ENCODE results near the gene TBPL1.
"Not testable (repeated sequence)": the region's sequence is repeated elsewhere in the genome, so short reads cannot be mapped to it uniquely, and the experiment has no call there.

TBPL1 gene

GRCh38 chr6:133952815-133953633, at the start of gene TBPL1:
TSS of gene TBPL1 (plus strand) at chr6:133953224. CDS start at chr6:133980126, 26,902 bp downstream.
- peak; percentile 95 for DNase-seq

DNA sequence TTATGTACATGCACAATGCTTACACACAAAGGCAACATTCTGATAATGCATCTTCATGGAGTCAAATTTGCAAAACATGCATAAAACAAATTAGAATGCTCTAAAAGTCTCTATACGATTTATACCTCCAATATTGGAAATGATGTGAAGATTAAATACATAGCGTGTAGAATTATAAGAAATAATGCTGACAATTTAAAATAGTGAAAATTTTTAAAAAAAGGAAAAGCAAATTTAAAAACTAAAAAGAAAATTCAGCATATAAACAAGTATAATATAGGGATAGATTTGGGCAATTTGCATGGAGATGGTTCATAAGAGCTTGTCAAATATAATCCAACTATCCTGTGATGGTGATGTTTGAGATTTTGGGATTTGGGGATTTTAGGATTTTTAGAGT, 49.2 kb upstream of the TBPL1 start:
- DNase-seq, result no peak

DNA sequence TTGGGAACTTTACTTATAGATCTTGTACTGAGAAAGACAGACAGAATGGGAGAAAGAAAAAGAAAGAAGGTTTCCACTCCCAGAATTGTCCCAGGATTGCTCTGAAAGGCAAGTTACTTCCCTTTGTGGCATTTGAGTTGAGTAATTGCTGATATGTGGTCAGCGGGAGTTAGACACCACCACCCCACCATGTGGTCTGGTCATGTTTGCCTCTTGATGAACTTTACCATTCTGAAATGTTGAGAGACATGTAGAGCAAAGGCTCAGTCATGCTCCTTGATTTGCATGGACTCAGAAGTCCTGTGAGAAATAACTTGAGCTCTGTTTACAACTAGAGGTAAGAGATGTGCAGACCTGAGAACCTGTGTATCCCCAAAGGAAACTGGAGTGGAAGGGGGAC, 47.0 kb upstream of the TBPL1 start:
- no peak for DNase-seq

- peak; percentile 52 for DNase-seq
Observed at GRCh38 chr6:133916650-133917151, 36.3 kb upstream of the TBPL1 start.

GRCh38 chr6:133917781-133918180, 35.2 kb upstream of the TBPL1 start:
- DNase-seq, result no peak

- no peak for DNase-seq
Observed at GRCh38 chr6:133918208-133918930, 34.7 kb upstream of the TBPL1 start.

DNA sequence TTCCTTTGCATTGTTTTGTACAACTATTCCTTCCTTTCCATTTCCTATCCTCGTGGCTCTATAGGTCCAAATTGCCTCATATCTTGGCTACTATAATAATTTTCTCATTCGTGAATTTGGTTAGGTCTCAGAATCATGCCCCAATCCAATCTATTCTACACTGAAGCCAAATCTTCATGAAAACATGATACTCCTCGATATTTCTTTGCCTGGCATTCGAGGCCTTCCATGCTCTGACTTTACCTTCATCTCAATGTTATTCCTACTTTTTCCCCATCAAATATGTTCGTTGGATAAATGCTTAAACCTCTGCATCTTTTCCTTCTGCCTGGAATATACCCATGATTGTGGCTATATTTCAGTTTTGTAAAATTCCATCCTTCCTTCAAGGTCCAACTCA, 33.7 kb upstream of the TBPL1 start:
- no peak for DNase-seq

DNA sequence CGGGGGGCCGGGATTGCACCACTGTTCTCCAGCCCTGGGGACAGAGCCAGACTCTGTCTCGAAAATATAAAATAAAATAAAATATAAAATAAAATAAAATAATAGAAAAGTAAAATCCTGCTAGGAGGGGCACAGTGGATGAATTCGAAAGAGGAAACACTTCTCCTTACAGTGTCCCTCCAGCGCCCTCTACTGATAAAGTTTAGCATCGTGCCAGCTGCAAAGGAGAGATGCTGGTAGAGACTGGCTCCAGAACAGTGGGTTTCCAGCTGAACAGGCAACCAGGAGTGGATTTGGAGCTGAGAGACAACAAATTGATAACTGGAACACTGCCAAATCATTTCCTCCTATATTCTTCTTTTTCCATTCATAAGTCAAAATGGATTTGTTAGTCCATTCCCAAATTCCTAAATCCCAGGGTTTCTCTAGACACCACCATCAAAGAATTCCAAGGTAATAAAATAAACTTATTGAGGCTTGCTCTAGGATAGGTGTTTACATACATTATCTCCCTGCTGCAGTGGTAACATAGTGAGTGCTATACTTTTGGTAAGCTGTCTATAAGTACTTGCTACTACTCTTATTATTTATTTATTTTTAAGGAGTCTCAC, 31.7 kb upstream of the TBPL1 start:
- peak; percentile 80 for DNase-seq

DNA sequence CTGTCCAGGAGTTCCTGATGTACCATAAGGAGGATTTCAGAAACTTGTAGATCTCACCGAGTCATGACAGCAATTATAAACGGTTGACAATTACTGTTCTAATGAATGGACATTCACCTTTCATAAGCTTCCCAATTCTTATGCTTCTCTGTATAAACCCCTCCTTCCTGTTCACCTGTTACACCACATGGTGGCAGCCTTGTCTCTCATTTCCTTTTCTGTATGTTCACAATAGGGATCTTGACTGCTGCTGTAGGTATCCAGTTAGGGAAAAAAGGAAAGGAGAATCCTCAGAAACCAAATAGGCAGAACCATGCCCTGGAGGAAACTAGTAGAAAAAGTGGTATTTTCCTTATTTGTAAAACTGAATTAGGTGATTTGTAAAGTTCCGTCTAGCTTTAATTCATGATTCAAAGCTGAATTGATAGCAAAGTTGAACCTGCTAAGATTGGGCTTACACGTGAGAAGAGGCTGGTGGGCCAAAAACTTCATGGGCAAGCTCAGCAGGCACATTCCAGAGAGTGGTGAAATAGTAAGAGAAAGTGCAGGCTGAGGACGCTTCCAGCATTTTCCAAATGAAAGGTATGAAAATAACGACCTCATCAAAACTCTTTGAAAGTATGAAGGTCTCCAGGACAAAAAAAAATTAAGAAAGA, 29.0 kb upstream of the TBPL1 start:
- DNase-seq, result peak; percentile 63

DNA sequence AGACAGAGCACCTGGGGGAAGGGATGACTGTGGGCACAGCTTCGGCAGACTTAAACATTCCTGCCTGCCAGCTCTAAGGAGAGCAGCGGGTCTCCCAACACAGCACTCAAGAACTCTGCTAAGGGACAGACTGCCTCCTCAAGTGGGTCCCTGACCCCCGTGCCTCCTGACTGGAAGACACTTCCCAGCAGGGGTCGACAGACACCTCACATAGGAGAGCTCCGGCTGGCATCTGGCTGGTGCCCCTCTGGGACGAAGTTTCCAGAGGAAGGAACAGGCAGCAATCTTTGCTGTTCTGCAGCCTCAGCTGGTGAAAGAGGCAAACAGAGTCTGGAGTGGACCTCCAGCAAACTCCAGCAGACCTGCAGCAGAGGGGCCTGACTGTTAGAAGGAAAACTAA, 21.8 kb upstream of the TBPL1 start:
- not testable (repeated sequence) for DNase-seq

GRCh38 chr6:133936352-133936751, 16.7 kb upstream of the TBPL1 start:
- DNase-seq, result not testable (repeated sequence)

DNA sequence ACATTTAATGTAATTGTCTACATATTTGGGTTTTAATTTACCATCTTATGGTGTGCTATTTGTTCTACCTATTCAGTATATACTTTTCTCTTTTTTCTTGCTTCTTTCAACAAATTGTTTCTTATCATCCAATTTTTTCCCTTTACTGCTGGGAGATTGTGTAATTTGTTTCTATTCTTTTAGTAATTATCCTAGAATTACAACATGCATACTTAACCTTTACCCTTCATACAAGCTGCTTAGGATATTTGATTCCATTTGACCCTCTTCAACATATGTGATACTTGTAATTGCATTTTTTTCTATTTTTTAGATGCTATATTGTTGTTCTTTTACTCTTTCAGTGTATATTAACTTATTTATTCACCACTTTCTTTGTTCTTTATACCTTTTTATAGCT, 15.1 kb upstream of the TBPL1 start:
- DNase-seq, result no peak

- no peak for DNase-seq
Observed at GRCh38 chr6:133938533-133938932, 14.5 kb upstream of the TBPL1 start.

- no peak for DNase-seq
Observed at GRCh38 chr6:133939778-133940667, 13.0 kb upstream of the TBPL1 start.

DNA sequence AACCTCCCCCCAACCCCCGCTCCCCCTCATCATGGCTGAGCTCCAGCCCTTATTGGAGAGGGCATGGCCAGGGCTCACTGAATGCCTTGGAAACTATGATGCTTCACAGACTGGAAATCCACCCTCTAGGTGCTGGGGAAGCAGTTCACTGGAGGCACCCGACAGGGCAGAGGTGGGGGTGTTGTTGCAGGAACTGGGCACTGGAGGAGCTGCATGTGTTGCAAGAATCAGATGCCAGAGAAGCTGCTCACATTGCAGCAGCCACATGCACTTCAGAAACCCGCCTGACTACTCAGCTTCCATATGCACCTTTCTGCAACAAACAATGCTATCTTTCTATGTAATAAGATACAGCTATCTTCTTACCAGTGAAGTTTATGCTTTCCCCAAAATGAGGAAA, 7.9 kb upstream of the TBPL1 start:
- DNase-seq, result no peak

DNA sequence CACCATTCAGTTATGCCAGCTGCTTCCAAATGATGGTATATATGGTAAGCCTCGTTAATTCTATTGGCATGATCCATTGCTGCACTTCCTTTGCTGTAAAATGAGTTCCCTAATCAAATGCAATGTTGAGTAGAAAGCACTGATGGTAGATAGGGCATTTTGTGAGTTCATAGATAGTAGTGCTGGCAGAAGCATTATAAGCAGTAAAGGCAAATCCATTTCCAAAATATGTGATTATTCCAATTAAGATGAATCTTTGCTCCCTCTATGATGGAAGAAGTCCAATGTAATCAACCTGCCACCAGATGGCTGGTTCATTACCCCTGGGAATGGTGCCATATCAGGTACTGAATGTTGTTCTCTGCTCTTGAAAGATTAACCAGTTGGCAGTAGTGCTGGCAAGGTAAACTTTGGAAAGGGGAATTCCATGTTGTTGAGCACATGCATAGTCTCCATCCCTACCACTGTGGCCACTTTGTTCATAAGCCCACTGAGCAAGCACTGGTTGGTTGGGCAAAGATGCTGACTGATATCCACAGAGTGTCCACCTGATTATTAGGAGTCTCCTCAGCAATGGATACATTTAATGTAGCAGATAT, 5.6 kb upstream of the TBPL1 start:
- peak; percentile 85 for DNase-seq

DNA sequence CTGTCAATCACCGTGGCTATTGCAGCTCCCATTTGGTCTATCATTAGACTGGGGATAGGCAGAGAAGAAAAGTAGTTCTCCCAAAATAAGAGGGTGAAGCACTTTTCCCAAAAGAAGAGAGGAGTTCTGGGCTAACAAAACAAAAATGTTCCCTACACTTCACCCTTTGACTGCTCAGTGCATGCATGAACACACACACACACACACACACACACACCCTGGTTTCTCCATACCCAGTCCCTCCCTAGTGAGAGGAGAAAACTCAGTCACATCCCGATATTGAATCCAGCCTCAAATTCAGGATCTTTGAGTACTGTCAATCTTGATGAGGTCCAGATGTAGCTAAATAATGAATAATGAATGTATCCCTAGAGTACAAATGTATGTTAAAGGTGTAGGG, 4.6 kb upstream of the TBPL1 start:
- DNase-seq, result peak; percentile 1

GRCh38 chr6:133951227-133951626, 1.8 kb upstream of the TBPL1 start:
- no peak for DNase-seq

GRCh38 chr6:133951881-133952814, 876 bp upstream of the TBPL1 start:
- DNase-seq, result peak; percentile 40

DNA sequence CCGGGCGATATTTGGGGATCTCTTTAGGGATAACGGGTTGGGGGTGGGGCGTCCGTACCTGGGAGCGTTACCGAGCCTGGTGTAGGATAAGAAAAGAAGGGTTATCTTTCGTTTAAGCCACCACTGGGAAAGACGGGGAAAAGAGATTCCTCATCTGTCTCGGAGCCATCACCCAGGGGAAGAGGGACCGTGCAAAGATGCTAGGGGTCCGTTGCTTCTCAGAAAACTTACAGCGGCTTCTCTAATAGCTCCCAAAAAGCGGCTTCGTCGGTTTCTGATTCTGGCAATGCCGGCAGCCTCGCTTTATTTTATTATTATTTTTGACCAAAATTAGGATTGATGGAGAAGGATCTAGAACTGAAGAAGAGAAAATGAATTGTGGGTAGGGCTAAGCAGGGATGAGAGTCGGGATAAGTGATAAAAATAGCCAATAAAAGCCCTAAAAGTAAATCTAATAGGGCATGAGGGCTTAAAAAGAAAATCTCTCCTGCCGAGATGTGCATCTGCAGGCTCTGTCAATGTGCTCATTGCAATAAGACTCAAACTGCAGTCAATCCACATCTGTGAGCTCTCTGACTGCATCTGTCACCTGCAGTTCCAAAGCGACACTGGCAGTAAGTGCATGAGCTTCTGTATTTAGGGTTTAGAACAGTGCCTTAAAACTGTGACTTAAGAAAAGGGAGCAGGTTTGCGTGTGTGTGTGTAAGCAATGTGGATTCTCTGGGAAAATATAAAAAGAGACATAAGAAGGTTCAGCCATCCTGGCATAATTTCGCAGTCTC, 801 bp downstream of the TBPL1 start:
- DNase-seq, result no peak

All from NCI-H1694 (cell line).